Naive thymus-derived CD4-positive, alpha-beta T cell (primary cell): ENCODE measurements around the gene DGCR8. TPM values are rescaled to one million over a fixed set of nuclear protein-coding genes. Genes with fewer than 3 reads are reported as not detected.
A peak's percentile ranks its signal among the peaks of the same experiment; 100 is the strongest.

Experiments used
- ATAC-seq: fragments of 150-1000 bp; cut with Tn5 transposase; 2 replicates; pipeline ENCODE4 v1.10.0; 2021; ENCODE audit warnings: mild to moderate bottlenecking, moderate library complexity
- CTCF ChIA-PET: fragments of 350-600 bp; sonication (Branson Sonifier 250); formaldehyde crosslinking; loops from one replicate; lab custom pipeline; 2021; ENCODE audit warnings: antibody characterized with exemption; lab: Charles Lee
- POLR2A ChIA-PET: fragments of 350-600 bp; sonication (Branson Sonifier 250); formaldehyde crosslinking; loops from one replicate; lab custom pipeline; 2021; ENCODE audit warnings: antibody characterized with exemption, inconsistent platforms; lab: Charles Lee
- DNase-seq, 9 donors: peaks; one replicate each; pipeline versions ENCODE4 v3.0.0 to v3.0.0-alpha.2; 2020 to 2022; ENCODE audit warnings: mixed read lengths in 1 of 9
- H3K27ac ChIP-seq: one replicate; pipeline ENCODE4 v1.7.0; 2013; ENCODE audit warnings: mild to moderate bottlenecking, low read depth, low read length, moderate library complexity
- H3K27me3 ChIP-seq, 2 donors: one replicate each; pipeline ENCODE4 v1.7.0; 2013; ENCODE audit warnings: low read length in 2 of 2, mild to moderate bottlenecking in 2 of 2, moderate library complexity in 2 of 2; ENCODE audit not compliant: control insufficient read depth in 2 of 2, insufficient read depth in 2 of 2
- H3K36me3 ChIP-seq, 3 experiments: 1 replicate in 2 of 3; 2 replicates in 1 of 3; pipeline ENCODE4 v1.7.0; 2013; ENCODE audit warnings: low read length in 3 of 3, mild to moderate bottlenecking in 3 of 3, moderate library complexity in 1 of 3; ENCODE audit not compliant: insufficient read depth in 3 of 3, control insufficient read depth in 2 of 3
- H3K4me1 ChIP-seq, 2 donors: one replicate each; pipeline ENCODE4 v1.7.0; 2013; ENCODE audit warnings: low read length in 2 of 2, mild to moderate bottlenecking in 2 of 2, moderate library complexity in 1 of 2; ENCODE audit not compliant: control insufficient read depth in 2 of 2, insufficient read depth in 2 of 2
- H3K4me3 ChIP-seq: 2 replicates; pipeline ENCODE4 v1.7.0; 2013; ENCODE audit warnings: mild to moderate bottlenecking, low read length
- H3K9me3 ChIP-seq, 3 experiments: 1 replicate in 2 of 3; 2 replicates in 1 of 3; pipeline ENCODE4 v1.7.0; 2013; ENCODE audit warnings: low read length in 3 of 3; ENCODE audit not compliant: control insufficient read depth in 2 of 3
- H3K27ac Mint-ChIP-seq, 9 donors: one replicate each; pipeline ENCODE4 v1.8.0; 2020 to 2022; ENCODE audit warnings: mixed read lengths in 9 of 9, mild to moderate bottlenecking in 8 of 9, moderate library complexity in 5 of 9, inconsistent platforms in 2 of 9
- H3K27me3 Mint-ChIP-seq, 5 donors: one replicate each; pipeline ENCODE4 v1.8.0; 2021 to 2022; ENCODE audit warnings: mixed read lengths in 5 of 5, mild to moderate bottlenecking in 1 of 5
- H3K36me3 Mint-ChIP-seq, 5 donors: one replicate each; pipeline ENCODE4 v1.8.0; 2020 to 2022; ENCODE audit warnings: mixed read lengths in 5 of 5, mild to moderate bottlenecking in 3 of 5, inconsistent platforms in 1 of 5
- H3K4me1 Mint-ChIP-seq, 7 donors: one replicate each; pipeline ENCODE4 v1.8.0; 2020 to 2022; ENCODE audit warnings: mixed read lengths in 7 of 7, mild to moderate bottlenecking in 3 of 7, inconsistent platforms in 1 of 7
- H3K4me3 Mint-ChIP-seq, 10 donors: one replicate each; pipeline ENCODE4 v1.8.0; 2020 to 2022; ENCODE audit warnings: mild to moderate bottlenecking in 10 of 10, mixed read lengths in 10 of 10, moderate library complexity in 6 of 10, inconsistent platforms in 2 of 10
- H3K9me3 Mint-ChIP-seq, 11 donors: one replicate each; pipeline ENCODE4 v1.8.0; 2020 to 2022; ENCODE audit warnings: mixed read lengths in 11 of 11, mild to moderate bottlenecking in 4 of 11, inconsistent platforms in 1 of 11, moderate library complexity in 1 of 11
- intact Hi-C, 2 donors: fragments of 100-400 bp; cut with micrococcal nuclease; formaldehyde crosslinking; loops; one replicate each; pipeline ENCODE4 v1.15.1; 2023
- polyA plus RNA-seq, 2 donors: library from polyadenylated mRNA; unstranded; fragments of 300-500 nt; fragmentation: Illumina TruSeq; gene quantifications; one replicate each; pipeline ENCODE4 v1.2.3, GENCODE V29; 2021
- total RNA-seq, 6 experiments: library from RNA in 5 of 6; stranded (reverse) in 5 of 6; gene quantifications; 1 replicate in 5 of 6; 2 replicates in 1 of 6; pipeline ENCODE4 v1.2.3 and lab custom pipeline; 2021 to 2026

The DGCR8 gene
- total and polyA plus RNA-seq, 7 experiments from 2014 or later = 4.1 to 63.6 (median 37.4) TPM

GRCh38 chr22:20129747-20130014, 49.6 kb downstream of the DGCR8 start:
- Mint-ChIP-seq H3K27ac (peak overlapping the region in 7 of 9 donors; percentile 34 to 82 (median 65)), H3K9me3 (peaks cover 0 to 2% (median 0%) of the 10 kb centered on the region in 11 donors), H3K27me3 (no peaks in the 10 kb centered on the region), H3K4me3 (peak overlapping the region in 4 of 10 donors; percentile 56 to 71 (median 68)), H3K4me1 (peaks cover 0 to 31% (median 23%) of the 10 kb centered on the region in 7 donors), H3K36me3 (peaks cover 0 to 6% (median 2%) of the 10 kb centered on the region in 5 donors)
- intact Hi-C loops = no loop called here
- Histone ChIP-seq H3K9me3 (no peaks in the 10 kb centered on the region), H3K27ac (no peak overlapping the region), H3K36me3 (peaks cover 0 to 24% (median 5%) of the 10 kb centered on the region in 3 experiments), H3K4me1 (peaks cover 14 to 20% of the 10 kb centered on the region in 2 donors), H3K27me3 (no peaks in the 10 kb centered on the region), H3K4me3 (no peak overlapping the region)
- CTCF ChIA-PET = interaction anchor here (0.6 to 2.2 kb wide), 5 partner anchors 13 to 180 kb away, joined by 3 to 6 read pairs (median 3); partner anchors contain the start of gene RANBP1
- DNase-seq (no peak), ATAC-seq (no peak)
- POLR2A ChIA-PET = interaction anchor here (1.8 to 3.1 kb wide), 3 partner anchors 11 to 264 kb away, joined by 3 to 29 read pairs (median 6); partner anchors contain the start of genes TANGO2, TRMT2A and ZNF74

- DNase-seq (peak in 3 of 9 donors; percentile 14 to 26 (median 18)), ATAC-seq (peak; percentile 13)
- intact Hi-C loops = no loop called here
- Histone ChIP-seq H3K27me3 (no peaks in the 10 kb centered on the region), H3K9me3 (no peaks in the 10 kb centered on the region), H3K36me3 (peaks cover 0 to 18% (median 5%) of the 10 kb centered on the region in 3 experiments), H3K4me3 (no peak overlapping the region), H3K27ac (peak overlapping the region; percentile 91), H3K4me1 (peaks cover 14 to 20% of the 10 kb centered on the region in 2 donors)
- H3K4me1 Mint-ChIP-seq = peaks cover 0 to 33% (median 23%) of the 10 kb centered on the region in 7 donors
- no peaks in the 10 kb centered on the region for H3K27me3 Mint-ChIP-seq
- H3K27ac Mint-ChIP-seq = peak overlapping the region in 7 of 9 donors; percentile 38 to 82 (median 73)
- POLR2A ChIA-PET = interaction anchor here (0.8 to 3.1 kb wide), 5 partner anchors 12 to 263 kb away, joined by 3 to 29 read pairs (median 3); partner anchors contain the start of genes TANGO2, TRMT2A and ZNF74
- CTCF ChIA-PET = interaction anchor here (0.6 to 2.2 kb wide), 5 partner anchors 14 to 180 kb away, joined by 3 to 6 read pairs (median 3); partner anchors contain the start of gene RANBP1
- peaks cover 0 to 6% (median 2%) of the 10 kb centered on the region in 5 donors for H3K36me3 Mint-ChIP-seq
- H3K9me3 Mint-ChIP-seq = peaks cover 0 to 2% (median 0%) of the 10 kb centered on the region in 11 donors
- H3K4me3 Mint-ChIP-seq = peak overlapping the region in 9 of 10 donors; percentile 17 to 75 (median 60)
Measured at GRCh38 chr22:20130319-20130718, 50.3 kb downstream of the DGCR8 start.

- H3K4me3 ChIP-seq = peak overlapping the region; percentile 73
- H3K36me3 ChIP-seq = peaks cover 0 to 11% (median 0%) of the 10 kb centered on the region in 3 experiments
- Mint-ChIP-seq H3K27me3 (no peaks in the 10 kb centered on the region), H3K36me3 (peaks cover 0 to 4% (median 2%) of the 10 kb centered on the region in 5 donors), H3K4me3 (peak overlapping the region in 8 of 10 donors; percentile 17 to 75 (median 69)), H3K9me3 (peaks cover 0 to 2% (median 0%) of the 10 kb centered on the region in 11 donors), H3K4me1 (peaks cover 0 to 33% (median 23%) of the 10 kb centered on the region in 7 donors), H3K27ac (peak overlapping the region in 6 of 9 donors; percentile 36 to 82 (median 68))
- ATAC-seq (peak; percentile 88), DNase-seq (peak; percentile 65 to 77 (median 72))
- H3K4me1 ChIP-seq = peaks cover 14 to 20% of the 10 kb centered on the region in 2 donors
- intact Hi-C loops = loop anchor here (1.0 kb wide), 6 partner anchors 14 to 115 kb away; partner anchors contain the start of genes TRMT2A (in 2 of the 2), ARVCF (in 1 of the 2), DGCR8 (in 1 of the 2) and TANGO2 (in 1 of the 2)
- no peaks in the 10 kb centered on the region for H3K9me3 ChIP-seq
- peak overlapping the region; percentile 91 for H3K27ac ChIP-seq
- ChIA-PET POLR2A (interaction anchor here (0.8 to 3.1 kb wide), 6 partner anchors 12 to 263 kb away, joined by 3 to 29 read pairs (median 4); partner anchors contain the start of genes RANBP1, TANGO2, TRMT2A and ZNF74), CTCF (interaction anchor here (0.8 to 2.2 kb wide), 2 partner anchors 160 to 162 kb away, joined by 3 to 6 read pairs; no protein-coding TSS in a partner anchor)
- no peaks in the 10 kb centered on the region for H3K27me3 ChIP-seq
Measured at GRCh38 chr22:20130731-20131596, 50.9 kb downstream of the DGCR8 start.

- Mint-ChIP-seq H3K4me1 (peaks cover 5 to 38% (median 27%) of the 10 kb centered on the region in 7 donors), H3K36me3 (peaks cover 0 to 2% (median 0%) of the 10 kb centered on the region in 5 donors)
Measured at GRCh38 chr22:20131597-20131858, 51.5 kb downstream of the DGCR8 start, which contains the start of gene ZDHHC8. TSS of gene ZDHHC8 (plus strand) at chr22:20131804. CDS start at chr22:20131948, 144 bp downstream.

GRCh38 chr22:20131859-20132685, 52.0 kb downstream of the DGCR8 start:
- H3K36me3 Mint-ChIP-seq = peaks cover 0 to 2% (median 0%) of the 10 kb centered on the region in 5 donors
- peaks cover 0 to 2% (median 0%) of the 10 kb centered on the region in 11 donors for H3K9me3 Mint-ChIP-seq
- Histone ChIP-seq H3K27me3 (no peaks in the 10 kb centered on the region), H3K36me3 (peaks cover 0 to 3% (median 0%) of the 10 kb centered on the region in 3 experiments), H3K4me1 (peaks cover 14 to 20% of the 10 kb centered on the region in 2 donors), H3K9me3 (no peaks in the 10 kb centered on the region), H3K27ac (peak overlapping the region; percentile 64), H3K4me3 (peak overlapping the region; percentile 48)
- ChIA-PET POLR2A (no interaction called here), CTCF (no interaction called here)
- intact Hi-C loops = loop anchor here (1.0 kb wide), 6 partner anchors 15 to 116 kb away; partner anchors contain the start of genes TRMT2A (in 2 of the 2), ARVCF (in 1 of the 2), DGCR8 (in 1 of the 2) and TANGO2 (in 1 of the 2)
- no peaks in the 10 kb centered on the region for H3K27me3 Mint-ChIP-seq
- peak in 2 of 9 donors; percentile 15 to 44 for DNase-seq
- H3K4me1 Mint-ChIP-seq = peaks cover 5 to 41% (median 29%) of the 10 kb centered on the region in 7 donors
- no peak for ATAC-seq
- peak overlapping the region in 2 of 9 donors; percentile 9 to 43 for H3K27ac Mint-ChIP-seq
- peak overlapping the region; percentile 62 to 83 (median 74) for H3K4me3 Mint-ChIP-seq

More at GRCh38 chr22:20131597-20131858, 51.5 kb downstream of the DGCR8 start, which contains the start of gene ZDHHC8:
- H3K27me3 ChIP-seq = no peaks in the 10 kb centered on the region
- peaks cover 0 to 2% (median 0%) of the 10 kb centered on the region in 11 donors for H3K9me3 Mint-ChIP-seq
- peak within 1 kb of the TSS; percentile 73 for H3K4me3 ChIP-seq
- peak within 1 kb of the TSS; percentile 62 to 83 (median 74) for H3K4me3 Mint-ChIP-seq
- no peaks in the 10 kb centered on the region for H3K9me3 ChIP-seq
- ChIA-PET CTCF (no interaction called here), POLR2A (interaction anchor here (0.8 to 3.1 kb wide), 2 partner anchors 13 to 16 kb away, joined by 4 to 29 read pairs; partner anchors contain the start of genes RANBP1 and TRMT2A)
- DNase-seq (peak in 8 of 9 donors; percentile 14 to 55 (median 30)), ATAC-seq (peak; percentile 79)
- peaks cover 14 to 20% of the 10 kb centered on the region in 2 donors for H3K4me1 ChIP-seq
- peak within 1 kb of the TSS; percentile 91 for H3K27ac ChIP-seq
- H3K27me3 Mint-ChIP-seq = no peaks in the 10 kb centered on the region
- peak within 1 kb of the TSS in 7 of 9 donors; percentile 9 to 82 (median 65) for H3K27ac Mint-ChIP-seq
- intact Hi-C loops = loop anchor here (1.0 kb wide), 6 partner anchors 14 to 115 kb away; partner anchors contain the start of genes TRMT2A (in 2 of the 2), ARVCF (in 1 of the 2), DGCR8 (in 1 of the 2) and TANGO2 (in 1 of the 2)
- H3K36me3 ChIP-seq = peaks cover 0 to 6% (median 0%) of the 10 kb centered on the region in 3 experiments
